ENCODE data around the gene DRD3.

Gene DRD3

GRCh38 chr3:114078126-114078525, 100.7 kb downstream of the DRD3 start:
- Histone ChIP-seq H3K36me3 (ENCODE audit: insufficient read depth) (peaks cover 28% of the 10 kb centered on the region; the same call in 1 of the 2 replicates), H3K4me1 (ENCODE audit: low read depth, poor library complexity, severe bottlenecking) (no peaks in the 10 kb centered on the region), H3K27me3 (ENCODE audit: insufficient read depth, low read depth) (no peaks in the 10 kb centered on the region), H4K20me1 (ENCODE audit: insufficient read depth) (0 out of 2 replicates have a peak, but pooled peaks cover 4% of the 10 kb centered on the region), H3K4me3 (IDR thresholded peaks at IDR 0.05; ENCODE audit: insufficient read depth, low read depth, low read length) (no peak overlapping the region), H3K4me2 (no peak overlapping the region), H3K27ac (no peak overlapping the region), H3K79me2 (ENCODE audit: insufficient read depth, low read depth) (no peaks in the 10 kb centered on the region; the same call in 1 of the 2 replicates), H2AFZ (ENCODE audit: low read depth) (no peak overlapping the region), H3K9ac (no peak overlapping the region)
- no peak for TF ChIP-seq CTCF (conservative IDR thresholded peaks at IDR 0.05; ENCODE audit: low read depth, low read length)

Data from KMS-11 (cell line).